NT2/D1 (cell line): Measurements from ENCODE around the gene NTM.

Experiments
- SUZ12 ChIP-seq: IDR thresholded peaks from 2 replicates; pipeline ENCODE4 v1.6.1; 2011; ENCODE audit not compliant: insufficient read length, insufficient read depth; ENCODE audit errors: extremely low read depth
- YY1 ChIP-seq: IDR thresholded peaks from 2 replicates; pipeline ENCODE4 v1.6.1; 2011; ENCODE audit not compliant: insufficient read length, insufficient read depth

GRCh38 chr11:131653260-131653659 lies 282.8 kb downstream of the NTM start:
- TF ChIP-seq YY1 (no peak), SUZ12 (no peak)
